Keratinocyte (primary cell): ENCODE data around the gene CDK5RAP3.

Experiments used
- CTCF ChIP-seq, 3 experiments: IDR thresholded peaks in 1 of 3; conservative IDR thresholded peaks in 1 of 3; optimal IDR thresholded peaks in 1 of 3; 2 replicates in 2 of 3; 3 replicates in 1 of 3; pipeline versions ENCODE3 to v1.5.1; 2011; ENCODE audit warnings: low read length in 3 of 3, mild to moderate bottlenecking in 3 of 3, moderate library complexity in 2 of 3, control low read depth in 1 of 3, inconsistent platforms in 1 of 3; ENCODE audit not compliant: insufficient read depth in 2 of 3; ENCODE audit errors: extremely low read depth in 1 of 3
- EZH2 ChIP-seq: IDR thresholded peaks from one replicate; pipeline ENCODE4 v1.6.1; 2012; ENCODE audit warnings: inconsistent platforms, mild to moderate bottlenecking, low read length, moderate library complexity

- no peak for TF ChIP-seq CTCF (optimal IDR thresholded peaks at IDR 0.05 in 1 of 3, IDR thresholded peaks at IDR 0.05 in 1 of 3, conservative IDR thresholded peaks at IDR 0.05 in 1 of 3; ENCODE audit: extremely low read depth in 1 of 3, insufficient read depth in 2 of 3, low read length in 3 of 3)
- TF ChIP-seq EZH2, result no peak
Measured at GRCh38 chr17:47996201-47996600, 25.3 kb downstream of the CDK5RAP3 start.
